ENCODE results near the gene COA1. TPM values are rescaled to one million over a fixed set of nuclear protein-coding genes. Genes with fewer than 3 reads are reported as not detected.

Gene COA1
- total and polyA plus RNA-seq, 2 donors (not counting 3 experiments of a cell fraction or from before 2014, with no cell fraction given) = 38.1 to 55.1 TPM

- no peaks in the 10 kb centered on the region for H3K9me1 ChIP-seq (replicated peaks; ENCODE audit: control insufficient read depth, extremely low read depth, insufficient read depth, low read length)
- peaks cover 0 to 2% of the 10 kb centered on the region in 2 experiments for H3K36me3 ChIP-seq (ENCODE audit: control insufficient read depth in 2 of 2, extremely low read depth in 1 of 2, insufficient read depth in 2 of 2, low read length in 2 of 2)
- no peaks in the 10 kb centered on the region for H3K9me3 ChIP-seq (replicated peaks; ENCODE audit: control insufficient read depth, insufficient read depth, low read length)
- H3K9ac ChIP-seq (replicated peaks; ENCODE audit: extremely low read depth, insufficient read depth, low read length) = no peak overlapping the region
- dilution Hi-C loops (cut with MboI; ENCODE audit: extremely low pct_ligation_motif_present, low sequenced_read_pairs) (no loop called here), intact Hi-C loops (cut with micrococcal nuclease) (no loop called here)
- H2AFZ ChIP-seq (ENCODE audit: low read depth, low read length) = no peak overlapping the region
- no peak overlapping the region for H3K4me2 ChIP-seq (ENCODE audit: insufficient read depth, low read length)
- ChIA-PET CTCF (no interaction called here), POLR2A (no interaction called here)
- no peak for DNase-seq (ENCODE audit: low read depth, low spot score)
- no peaks in the 10 kb centered on the region for H3K4me1 ChIP-seq (ENCODE audit: control insufficient read depth, extremely low read depth, insufficient read depth, low read length)
- no peaks in the 10 kb centered on the region for H3K79me2 ChIP-seq (ENCODE audit: control insufficient read depth, insufficient read depth, low read length)
- no TSS peak for BruUV-seq (replicated peaks)
- no peak overlapping the region for H3K4me3 ChIP-seq (replicated peaks in 1 of 3; ENCODE audit: insufficient read depth in 1 of 3, low read depth in 1 of 3, low read length in 3 of 3)
- FAIRE-seq = no peak
- H4K20me1 ChIP-seq (replicated peaks; ENCODE audit: control insufficient read depth, extremely low read depth, insufficient read depth, low read length) = no peaks in the 10 kb centered on the region
- TF ChIP-seq GATA2 (IDR thresholded peaks at IDR 0.05; ENCODE audit: insufficient read depth, insufficient read length, low read depth, low read length) (no peak), POLR2AphosphoS5 (IDR thresholded peaks at IDR 0.05; ENCODE audit: insufficient read depth, low read depth, low read length) (no peak), MYC (IDR thresholded peaks at IDR 0.05; ENCODE audit: low read depth, low read length) (no peak), CTCF (IDR thresholded peaks at IDR 0.05; ENCODE audit: extremely low read depth in 1 of 2, insufficient read depth in 1 of 2, low read depth in 1 of 2, low read length in 2 of 2) (no peak), FOS (IDR thresholded peaks at IDR 0.05; ENCODE audit: borderline replicate concordance, insufficient read depth, low read length) (no peak), EZH2 (IDR thresholded peaks at IDR 0.05; ENCODE audit: borderline replicate concordance, low read depth, low read length, severe bottlenecking) (no peak), MAX (IDR thresholded peaks at IDR 0.05; ENCODE audit: insufficient read depth, insufficient read length) (no peak), JUN (IDR thresholded peaks at IDR 0.05; ENCODE audit: borderline replicate concordance, insufficient read depth, insufficient read length, low read depth) (no peak), POLR2A (IDR thresholded peaks at IDR 0.05; ENCODE audit: low read depth, low read length) (no peak)
- no peak overlapping the region for H3K27ac ChIP-seq (ENCODE audit: insufficient read depth, low read depth, low read length)
- no peaks in the 10 kb centered on the region for H3K27me3 ChIP-seq (ENCODE audit: control insufficient read depth in 2 of 2, insufficient read depth in 2 of 2, low read length in 2 of 2)
Observed at GRCh38 chr7:43767311-43767710, 38.0 kb upstream of the COA1 start.
